ENCODE data around the gene CDC123.

The CDC123 gene

DNA sequence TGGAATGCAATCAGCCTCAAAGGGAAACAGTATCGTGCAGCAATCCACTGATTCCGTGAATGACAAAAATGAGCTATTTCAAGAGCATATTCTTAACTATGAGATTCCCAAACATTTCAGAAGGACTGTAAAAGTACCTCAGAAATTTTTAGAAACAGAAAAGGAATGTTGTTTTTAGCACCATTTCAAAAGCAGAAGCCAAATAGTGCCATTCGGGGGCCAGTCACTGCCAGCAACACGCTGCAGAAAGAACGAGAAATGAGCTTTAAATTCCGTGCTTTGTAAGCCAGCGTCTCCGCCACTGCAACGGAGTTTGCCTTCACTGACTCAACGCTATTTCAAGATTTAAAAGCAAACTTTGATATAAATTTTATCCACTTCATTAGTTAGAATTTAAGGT, 6.6 kb upstream of the CDC123 start:
- Histone ChIP-seq H3K36me3 (ENCODE audit: control insufficient read depth in 2 of 2, insufficient read depth in 2 of 2, low read length in 2 of 2) (peaks cover 9 to 12% of the 10 kb centered on the region in 2 donors), H3K27me3 (ENCODE audit: control insufficient read depth in 1 of 2, insufficient read depth in 2 of 2, low read length in 2 of 2) (no peaks in the 10 kb centered on the region), H3K27ac (ENCODE audit: low read length) (no peak overlapping the region), H3K4me1 (ENCODE audit: control insufficient read depth, insufficient read depth, low read length) (peaks cover 6% of the 10 kb centered on the region), H3K9me3 (ENCODE audit: control insufficient read depth in 2 of 2, low read length in 2 of 2) (no peaks in the 10 kb centered on the region), H3K9ac (ENCODE audit: low read length in 2 of 2) (no peak overlapping the region), H3K4me3 (ENCODE audit: low read length in 2 of 2) (no peak overlapping the region)

DNA sequence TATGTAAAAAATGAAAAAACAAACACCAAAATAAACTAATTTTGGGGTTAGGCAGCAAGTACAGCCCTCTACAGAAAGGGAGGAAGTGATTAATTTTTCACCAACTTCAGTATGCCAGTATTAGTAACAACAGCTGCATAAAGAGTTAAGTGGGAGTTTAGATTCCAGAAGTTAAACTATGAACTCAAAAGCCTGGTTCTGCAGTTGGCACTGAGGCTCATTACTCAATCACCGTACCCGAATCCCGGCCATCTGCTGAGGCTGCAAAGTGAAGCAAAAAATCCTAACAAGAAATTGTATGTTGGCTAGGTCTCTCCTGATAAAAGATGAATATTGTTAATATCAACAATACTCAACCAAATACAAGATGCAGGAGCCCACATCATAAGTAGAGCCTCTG, 4.3 kb upstream of the CDC123 start:
- H3K27me3 ChIP-seq (ENCODE audit: control insufficient read depth in 1 of 2, insufficient read depth in 2 of 2, low read length in 2 of 2), result no peaks in the 10 kb centered on the region
- H3K9ac ChIP-seq (ENCODE audit: low read length in 2 of 2), result no peak overlapping the region
- no peaks in the 10 kb centered on the region for H3K9me3 ChIP-seq (ENCODE audit: control insufficient read depth in 2 of 2, low read length in 2 of 2)
- no peak overlapping the region for H3K4me3 ChIP-seq (ENCODE audit: low read length in 2 of 2)
- peaks cover 4% of the 10 kb centered on the region in 2 donors for H3K36me3 ChIP-seq (ENCODE audit: control insufficient read depth in 2 of 2, insufficient read depth in 2 of 2, low read length in 2 of 2)
- H3K27ac ChIP-seq (ENCODE audit: low read length), result no peak overlapping the region
- H3K4me1 ChIP-seq (ENCODE audit: control insufficient read depth, insufficient read depth, low read length), result peaks cover 15% of the 10 kb centered on the region

DNA sequence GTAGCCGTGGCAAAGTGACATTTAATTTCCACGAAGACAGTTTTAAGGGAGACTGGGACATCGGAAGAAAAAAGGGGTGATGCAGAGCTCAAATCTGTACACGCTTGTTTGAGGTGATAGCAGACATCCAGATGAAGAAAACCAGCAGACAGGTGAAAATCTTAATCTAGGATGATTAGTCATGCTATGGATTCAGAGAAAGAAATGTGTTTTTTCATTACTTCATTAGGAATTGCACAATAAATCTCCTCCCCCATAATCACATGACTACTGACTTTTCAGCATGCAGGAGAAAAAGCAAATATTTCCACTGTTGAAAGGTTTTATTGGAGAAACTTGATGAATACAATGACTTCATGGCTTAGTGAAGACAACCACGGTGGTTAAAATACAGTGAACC, 2.8 kb upstream of the CDC123 start:
- Histone ChIP-seq H3K9ac (ENCODE audit: low read length in 2 of 2) (no peak overlapping the region), H3K9me3 (ENCODE audit: control insufficient read depth in 2 of 2, low read length in 2 of 2) (no peaks in the 10 kb centered on the region), H3K36me3 (ENCODE audit: control insufficient read depth in 2 of 2, insufficient read depth in 2 of 2, low read length in 2 of 2) (peaks cover 0 to 2% of the 10 kb centered on the region in 2 donors), H3K4me3 (ENCODE audit: low read length in 2 of 2) (no peak overlapping the region), H3K27me3 (ENCODE audit: control insufficient read depth in 1 of 2, insufficient read depth in 2 of 2, low read length in 2 of 2) (no peaks in the 10 kb centered on the region), H3K4me1 (ENCODE audit: control insufficient read depth, insufficient read depth, low read length) (peaks cover 15% of the 10 kb centered on the region), H3K27ac (ENCODE audit: low read length) (no peak overlapping the region)

DNA sequence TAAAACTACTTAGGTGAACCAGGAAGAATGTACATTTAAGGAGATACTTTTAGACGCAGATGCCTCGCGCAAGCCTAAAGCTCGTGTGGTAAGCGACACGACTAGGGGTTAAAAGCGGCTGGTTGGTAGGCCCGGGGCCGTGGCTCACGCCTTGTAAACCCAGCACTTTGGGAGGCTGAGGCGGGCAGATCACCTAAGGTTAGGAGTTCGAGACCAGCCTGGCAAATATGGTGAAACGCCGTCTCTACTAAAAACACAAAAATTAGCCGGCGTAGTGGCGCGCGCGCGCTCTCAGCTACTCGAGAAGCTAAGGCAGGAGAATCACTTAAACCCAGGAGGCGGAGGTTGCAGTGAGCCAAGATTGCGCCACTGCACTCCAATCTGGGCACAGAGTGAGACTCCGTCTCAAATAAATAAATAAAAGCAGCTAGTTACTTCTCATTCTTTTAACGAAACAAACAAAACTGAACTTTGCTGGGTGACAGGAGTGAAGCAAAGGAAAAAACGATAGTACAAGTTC, 1.2 kb upstream of the CDC123 start:
- Histone ChIP-seq H3K27ac (ENCODE audit: low read length) (peak overlapping the region; percentile 96), H3K4me1 (ENCODE audit: control insufficient read depth, insufficient read depth, low read length) (peaks cover 15% of the 10 kb centered on the region), H3K9ac (ENCODE audit: low read length in 2 of 2) (peak overlapping the region; percentile 89 to 96), H3K4me3 (ENCODE audit: low read length in 2 of 2) (peak overlapping the region; percentile 98 to 99), H3K9me3 (ENCODE audit: control insufficient read depth in 2 of 2, low read length in 2 of 2) (no peaks in the 10 kb centered on the region), H3K27me3 (ENCODE audit: control insufficient read depth in 1 of 2, insufficient read depth in 2 of 2, low read length in 2 of 2) (no peaks in the 10 kb centered on the region), H3K36me3 (ENCODE audit: control insufficient read depth in 2 of 2, insufficient read depth in 2 of 2, low read length in 2 of 2) (peaks cover 5 to 6% of the 10 kb centered on the region in 2 donors)

DNA sequence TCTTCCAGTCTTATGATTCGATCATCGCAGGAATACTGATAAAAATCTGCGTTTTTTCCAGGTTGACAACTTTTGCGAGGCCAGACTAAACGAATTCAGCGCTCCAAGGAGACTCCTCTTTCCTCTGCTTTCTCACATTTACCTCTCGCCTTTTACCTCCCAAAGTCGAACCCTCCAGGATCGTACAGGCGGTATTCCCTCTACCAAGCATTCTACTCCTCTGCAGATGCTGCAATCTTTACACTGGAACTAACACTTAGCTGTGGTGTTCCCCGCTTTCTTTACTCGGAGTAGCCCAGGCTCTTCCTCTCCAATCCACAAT, 746 bp upstream of the CDC123 start:
- H3K9ac ChIP-seq (ENCODE audit: low read length in 2 of 2), result peak overlapping the region; percentile 89 to 96
- no peaks in the 10 kb centered on the region for H3K27me3 ChIP-seq (ENCODE audit: control insufficient read depth in 1 of 2, insufficient read depth in 2 of 2, low read length in 2 of 2)
- H3K4me3 ChIP-seq (ENCODE audit: low read length in 2 of 2), result peak overlapping the region; percentile 98 to 99
- no peaks in the 10 kb centered on the region for H3K9me3 ChIP-seq (ENCODE audit: control insufficient read depth in 2 of 2, low read length in 2 of 2)
- H3K27ac ChIP-seq (ENCODE audit: low read length), result peak overlapping the region; percentile 96
- peaks cover 15% of the 10 kb centered on the region for H3K4me1 ChIP-seq (ENCODE audit: control insufficient read depth, insufficient read depth, low read length)
- peaks cover 5 to 6% of the 10 kb centered on the region in 2 donors for H3K36me3 ChIP-seq (ENCODE audit: control insufficient read depth in 2 of 2, insufficient read depth in 2 of 2, low read length in 2 of 2)

DNA sequence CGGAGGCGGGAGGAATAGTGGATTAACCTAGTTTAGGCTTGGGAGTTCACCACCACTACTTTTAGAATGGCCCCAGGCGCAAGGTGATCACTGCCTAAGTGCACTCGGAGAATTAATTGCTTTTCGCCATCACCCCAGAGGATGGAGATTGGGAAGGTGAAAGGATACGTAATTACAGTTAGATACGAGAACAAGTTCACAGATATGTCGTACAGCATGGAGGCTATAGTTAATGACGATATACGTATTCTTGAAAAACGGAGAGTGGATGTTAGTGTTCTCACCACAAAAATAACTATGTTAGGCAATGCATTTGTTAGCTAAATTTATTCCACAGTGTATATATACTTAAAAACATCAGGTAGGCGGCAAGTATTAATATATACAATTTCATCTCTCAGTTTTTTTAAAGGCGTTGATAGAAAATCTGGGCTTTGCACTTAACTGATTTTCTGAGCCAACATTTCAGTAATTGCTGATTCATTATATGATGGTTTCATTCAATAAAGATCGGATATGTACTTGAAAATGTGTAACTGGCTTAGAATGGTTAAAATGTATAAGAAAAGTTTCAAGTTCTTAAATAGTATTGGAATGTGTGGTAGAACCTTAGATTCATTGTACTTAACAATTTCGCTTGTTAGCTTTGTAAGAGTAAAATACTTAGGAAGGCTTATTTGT, 683 bp downstream of the CDC123 start:
- Histone ChIP-seq H3K27me3 (ENCODE audit: control insufficient read depth in 1 of 2, insufficient read depth in 2 of 2, low read length in 2 of 2) (no peaks in the 10 kb centered on the region), H3K27ac (ENCODE audit: low read length) (peak overlapping the region; percentile 96), H3K4me1 (ENCODE audit: control insufficient read depth, insufficient read depth, low read length) (peaks cover 15% of the 10 kb centered on the region)

DNA sequence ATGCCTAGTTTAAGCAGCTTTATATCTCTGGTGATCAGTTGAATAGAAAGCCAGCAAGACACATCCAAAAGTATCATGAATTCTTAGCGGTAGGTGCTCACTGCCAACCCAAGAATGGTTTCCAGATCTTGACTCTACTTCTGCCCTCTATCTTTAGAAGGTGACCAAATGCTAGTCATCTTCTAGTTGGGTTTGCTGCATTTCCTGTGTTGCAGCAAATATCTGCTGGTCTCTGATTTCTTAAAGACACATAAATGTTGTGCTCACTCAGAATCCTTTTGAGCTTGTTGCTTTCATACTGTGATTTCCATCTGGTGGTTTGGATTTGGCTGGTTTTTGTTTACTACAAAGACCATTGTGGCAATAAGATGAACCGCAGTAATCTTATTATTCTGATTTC, 2.2 kb downstream of the CDC123 start:
- Histone ChIP-seq H3K27me3 (ENCODE audit: control insufficient read depth in 1 of 2, insufficient read depth in 2 of 2, low read length in 2 of 2) (no peaks in the 10 kb centered on the region), H3K9me3 (ENCODE audit: control insufficient read depth in 2 of 2, low read length in 2 of 2) (no peaks in the 10 kb centered on the region), H3K4me3 (ENCODE audit: low read length in 2 of 2) (no peak overlapping the region), H3K36me3 (ENCODE audit: control insufficient read depth in 2 of 2, insufficient read depth in 2 of 2, low read length in 2 of 2) (peaks cover 16 to 20% of the 10 kb centered on the region in 2 donors), H3K4me1 (ENCODE audit: control insufficient read depth, insufficient read depth, low read length) (peaks cover 15% of the 10 kb centered on the region), H3K27ac (ENCODE audit: low read length) (no peak overlapping the region), H3K9ac (ENCODE audit: low read length in 2 of 2) (no peak overlapping the region)

More for the DNA sequence above, 683 bp downstream of the CDC123 start:
- Histone ChIP-seq H3K4me3 (ENCODE audit: low read length in 2 of 2) (peak overlapping the region; percentile 98 to 99), H3K36me3 (ENCODE audit: control insufficient read depth in 2 of 2, insufficient read depth in 2 of 2, low read length in 2 of 2) (peaks cover 9% of the 10 kb centered on the region in 2 donors), H3K9me3 (ENCODE audit: control insufficient read depth in 2 of 2, low read length in 2 of 2) (no peaks in the 10 kb centered on the region), H3K9ac (ENCODE audit: low read length in 2 of 2) (peak overlapping the region; percentile 89 to 96)

DNA sequence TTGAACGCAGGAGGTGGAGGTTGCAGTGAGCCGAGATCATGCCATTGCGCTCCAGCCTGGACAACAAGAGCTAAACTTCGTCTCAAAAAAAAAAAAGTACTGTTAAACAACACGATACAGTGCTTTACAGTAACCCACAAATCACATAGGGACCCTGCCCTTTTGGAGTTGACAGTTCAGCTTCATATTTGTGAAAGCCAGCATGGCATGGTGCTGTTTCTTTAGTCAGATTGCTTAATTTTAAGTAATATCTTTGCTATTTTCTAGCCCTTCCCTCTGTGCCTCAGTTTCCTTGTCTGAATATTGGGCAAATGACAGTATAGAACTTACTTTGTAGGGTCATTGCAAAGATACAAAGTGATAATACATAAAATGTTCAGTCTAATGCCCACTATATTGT, 4.9 kb downstream of the CDC123 start:
- no peaks in the 10 kb centered on the region for H3K4me1 ChIP-seq (ENCODE audit: control insufficient read depth, insufficient read depth, low read length)
- no peak overlapping the region for H3K9ac ChIP-seq (ENCODE audit: low read length in 2 of 2)
- H3K9me3 ChIP-seq (ENCODE audit: control insufficient read depth in 2 of 2, low read length in 2 of 2), result no peaks in the 10 kb centered on the region
- no peak overlapping the region for H3K4me3 ChIP-seq (ENCODE audit: low read length in 2 of 2)
- no peaks in the 10 kb centered on the region for H3K27me3 ChIP-seq (ENCODE audit: control insufficient read depth in 1 of 2, insufficient read depth in 2 of 2, low read length in 2 of 2)
- H3K27ac ChIP-seq (ENCODE audit: low read length), result no peak overlapping the region
- H3K36me3 ChIP-seq (ENCODE audit: control insufficient read depth in 2 of 2, insufficient read depth in 2 of 2, low read length in 2 of 2), result peaks cover 24 to 27% of the 10 kb centered on the region in 2 donors

DNA sequence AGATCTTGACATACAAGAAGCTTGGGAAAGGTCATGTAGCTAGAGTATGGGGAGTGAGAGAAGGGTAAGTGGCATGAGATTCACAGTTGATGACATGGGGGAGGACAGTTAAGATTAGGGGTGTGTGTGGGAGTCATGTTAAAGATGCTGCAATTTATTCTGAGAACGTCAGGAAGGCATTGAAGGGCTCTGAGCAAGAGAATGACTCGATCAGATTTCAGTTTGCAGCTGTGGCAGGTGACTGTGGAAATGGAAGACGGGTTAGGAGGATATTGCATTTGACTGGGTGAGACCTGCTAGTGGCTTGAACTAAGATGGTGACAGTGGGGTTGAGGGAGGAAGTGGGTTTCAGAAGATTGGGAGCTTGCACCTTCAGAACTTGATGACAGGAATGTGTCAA, 5.6 kb downstream of the CDC123 start:
- Histone ChIP-seq H3K27ac (ENCODE audit: low read length) (no peak overlapping the region), H3K9ac (ENCODE audit: low read length in 2 of 2) (no peak overlapping the region), H3K36me3 (ENCODE audit: control insufficient read depth in 2 of 2, insufficient read depth in 2 of 2, low read length in 2 of 2) (peaks cover 24 to 27% of the 10 kb centered on the region in 2 donors), H3K27me3 (ENCODE audit: control insufficient read depth in 1 of 2, insufficient read depth in 2 of 2, low read length in 2 of 2) (no peaks in the 10 kb centered on the region), H3K4me1 (ENCODE audit: control insufficient read depth, insufficient read depth, low read length) (no peaks in the 10 kb centered on the region), H3K4me3 (ENCODE audit: low read length in 2 of 2) (no peak overlapping the region), H3K9me3 (ENCODE audit: control insufficient read depth in 2 of 2, low read length in 2 of 2) (no peaks in the 10 kb centered on the region)

DNA sequence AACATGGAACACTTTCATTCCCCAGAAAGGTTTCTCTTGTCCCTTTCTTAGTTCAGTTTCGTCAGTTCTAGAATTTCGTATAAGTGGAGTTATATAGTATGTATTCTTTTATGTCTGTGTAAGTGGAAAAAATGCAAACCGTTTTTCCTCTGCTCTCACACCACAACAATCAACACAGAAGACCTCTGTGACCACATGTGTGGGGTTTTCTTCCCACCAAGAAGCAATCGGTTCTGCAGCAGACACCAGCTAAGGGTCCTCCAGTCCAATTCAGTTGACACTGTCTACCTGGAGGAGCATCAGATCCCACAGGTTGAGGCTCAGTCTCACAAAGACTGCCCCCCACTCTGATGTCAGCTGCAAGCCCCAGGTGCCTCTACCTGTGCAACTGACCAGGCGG, 6.2 kb downstream of the CDC123 start:
- no peaks in the 10 kb centered on the region for H3K27me3 ChIP-seq (ENCODE audit: control insufficient read depth in 1 of 2, insufficient read depth in 2 of 2, low read length in 2 of 2)
- no peak overlapping the region for H3K27ac ChIP-seq (ENCODE audit: low read length)
- H3K9me3 ChIP-seq (ENCODE audit: control insufficient read depth in 2 of 2, low read length in 2 of 2), result no peaks in the 10 kb centered on the region
- peaks cover 24 to 27% of the 10 kb centered on the region in 2 donors for H3K36me3 ChIP-seq (ENCODE audit: control insufficient read depth in 2 of 2, insufficient read depth in 2 of 2, low read length in 2 of 2)
- no peak overlapping the region for H3K4me3 ChIP-seq (ENCODE audit: low read length in 2 of 2)
- H3K9ac ChIP-seq (ENCODE audit: low read length in 2 of 2), result no peak overlapping the region
- H3K4me1 ChIP-seq (ENCODE audit: control insufficient read depth, insufficient read depth, low read length), result no peaks in the 10 kb centered on the region

DNA sequence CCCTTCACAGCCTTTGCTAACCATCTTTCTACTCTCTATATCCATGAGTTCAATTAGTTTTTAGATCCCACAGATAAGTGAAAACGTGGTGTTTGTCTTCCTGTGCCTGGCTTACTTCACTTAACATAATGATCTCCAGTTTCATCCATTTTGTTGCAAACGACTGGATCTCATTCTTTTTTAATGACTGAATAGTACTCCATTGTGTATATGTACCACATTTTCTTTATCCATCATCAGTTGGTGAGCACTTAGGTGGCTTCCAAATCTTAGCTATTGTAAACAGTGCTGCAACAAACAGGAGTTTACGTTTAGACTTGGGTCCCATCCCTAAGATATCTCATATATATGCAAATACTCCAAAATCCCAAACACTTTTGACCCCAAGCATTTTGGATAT, 9.1 kb downstream of the CDC123 start:
- Histone ChIP-seq H3K4me3 (ENCODE audit: low read length in 2 of 2) (no peak overlapping the region), H3K27me3 (ENCODE audit: control insufficient read depth in 1 of 2, insufficient read depth in 2 of 2, low read length in 2 of 2) (no peaks in the 10 kb centered on the region), H3K36me3 (ENCODE audit: control insufficient read depth in 2 of 2, insufficient read depth in 2 of 2, low read length in 2 of 2) (peaks cover 24 to 27% of the 10 kb centered on the region in 2 donors), H3K4me1 (ENCODE audit: control insufficient read depth, insufficient read depth, low read length) (no peaks in the 10 kb centered on the region), H3K9ac (ENCODE audit: low read length in 2 of 2) (no peak overlapping the region), H3K27ac (ENCODE audit: low read length) (no peak overlapping the region), H3K9me3 (ENCODE audit: control insufficient read depth in 2 of 2, low read length in 2 of 2) (no peaks in the 10 kb centered on the region)
